ENCODE results near the gene SFXN5.

SFXN5 gene

DNA sequence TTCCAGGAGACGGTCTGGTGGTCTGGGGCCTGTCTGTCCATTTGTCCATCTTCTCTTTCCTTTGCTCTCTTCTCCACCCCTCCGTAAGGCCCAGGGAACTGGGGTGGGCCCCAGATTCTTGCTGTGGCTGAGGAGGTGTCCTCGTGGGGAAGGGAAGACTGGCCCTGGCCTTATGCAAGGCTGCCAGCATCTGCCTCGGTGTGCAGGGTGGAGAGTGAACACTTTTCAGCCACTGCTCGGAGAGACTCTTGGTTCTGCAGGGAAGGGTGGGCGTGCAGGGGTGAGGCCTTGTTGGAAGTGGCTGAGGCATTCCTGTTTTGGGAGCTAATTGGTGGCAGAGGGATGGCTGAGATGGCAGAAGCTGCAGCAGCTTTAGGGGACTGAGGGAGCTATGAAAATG is 131.2 kb downstream of the SFXN5 start:
- TF ChIP-seq, protein P1, sequence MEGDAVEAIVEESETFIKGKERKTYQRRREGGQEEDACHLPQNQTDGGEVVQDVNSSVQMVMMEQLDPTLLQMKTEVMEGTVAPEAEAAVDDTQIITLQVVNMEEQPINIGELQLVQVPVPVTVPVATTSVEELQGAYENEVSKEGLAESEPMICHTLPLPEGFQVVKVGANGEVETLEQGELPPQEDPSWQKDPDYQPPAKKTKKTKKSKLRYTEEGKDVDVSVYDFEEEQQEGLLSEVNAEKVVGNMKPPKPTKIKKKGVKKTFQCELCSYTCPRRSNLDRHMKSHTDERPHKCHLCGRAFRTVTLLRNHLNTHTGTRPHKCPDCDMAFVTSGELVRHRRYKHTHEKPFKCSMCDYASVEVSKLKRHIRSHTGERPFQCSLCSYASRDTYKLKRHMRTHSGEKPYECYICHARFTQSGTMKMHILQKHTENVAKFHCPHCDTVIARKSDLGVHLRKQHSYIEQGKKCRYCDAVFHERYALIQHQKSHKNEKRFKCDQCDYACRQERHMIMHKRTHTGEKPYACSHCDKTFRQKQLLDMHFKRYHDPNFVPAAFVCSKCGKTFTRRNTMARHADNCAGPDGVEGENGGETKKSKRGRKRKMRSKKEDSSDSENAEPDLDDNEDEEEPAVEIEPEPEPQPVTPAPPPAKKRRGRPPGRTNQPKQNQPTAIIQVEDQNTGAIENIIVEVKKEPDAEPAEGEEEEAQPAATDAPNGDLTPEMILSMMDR (IDR thresholded peaks at IDR 0.05; ENCODE audit: extremely low read depth, missing control alignments): no peak
- no peak for DNase-seq (ENCODE audit: low spot score)

DNA sequence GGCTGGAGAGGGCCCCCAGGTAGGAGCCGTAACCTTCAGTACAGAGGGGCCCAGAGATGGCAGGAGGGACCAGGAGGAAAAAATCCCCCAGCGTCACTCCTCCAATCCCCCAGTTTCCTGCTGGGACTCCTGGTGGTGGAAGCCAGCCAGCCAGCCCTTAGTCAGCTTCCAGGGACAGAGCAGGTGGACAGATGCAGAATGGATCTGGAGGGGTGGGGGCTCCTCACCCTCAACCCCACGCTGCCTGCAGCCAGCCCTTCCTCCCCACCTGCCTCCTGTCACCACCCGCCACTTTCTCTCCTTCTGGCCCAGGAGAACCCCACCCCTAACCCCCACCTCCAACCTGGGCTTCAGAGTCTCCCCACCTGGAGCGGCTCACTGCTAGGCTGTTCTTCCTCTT is 133.1 kb downstream of the SFXN5 start:
- TF ChIP-seq, protein P1 (IDR thresholded peaks at IDR 0.05; ENCODE audit: extremely low read depth, missing control alignments): no peak
- no peak for DNase-seq (ENCODE audit: low spot score)

DNA sequence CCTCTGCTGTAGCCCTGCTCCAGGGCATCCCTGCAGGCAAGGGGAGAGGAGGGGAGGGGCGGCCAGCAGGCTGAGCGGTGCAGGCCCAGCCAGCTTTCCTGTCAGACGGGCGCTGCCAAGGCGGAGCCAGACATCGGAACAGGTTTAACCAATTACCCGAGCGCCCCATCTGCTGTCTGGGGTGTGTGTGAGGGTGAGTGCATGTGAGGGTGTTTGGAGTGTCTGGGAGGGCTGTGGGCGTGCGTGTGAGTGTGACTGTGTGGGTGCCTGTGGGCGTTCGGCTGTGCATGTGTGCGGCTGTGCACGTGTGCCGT is 134.2 kb downstream of the SFXN5 start:
- no peak for DNase-seq (ENCODE audit: low spot score)
- TF ChIP-seq, protein P1 (IDR thresholded peaks at IDR 0.05; ENCODE audit: extremely low read depth, missing control alignments): no peak

DNA sequence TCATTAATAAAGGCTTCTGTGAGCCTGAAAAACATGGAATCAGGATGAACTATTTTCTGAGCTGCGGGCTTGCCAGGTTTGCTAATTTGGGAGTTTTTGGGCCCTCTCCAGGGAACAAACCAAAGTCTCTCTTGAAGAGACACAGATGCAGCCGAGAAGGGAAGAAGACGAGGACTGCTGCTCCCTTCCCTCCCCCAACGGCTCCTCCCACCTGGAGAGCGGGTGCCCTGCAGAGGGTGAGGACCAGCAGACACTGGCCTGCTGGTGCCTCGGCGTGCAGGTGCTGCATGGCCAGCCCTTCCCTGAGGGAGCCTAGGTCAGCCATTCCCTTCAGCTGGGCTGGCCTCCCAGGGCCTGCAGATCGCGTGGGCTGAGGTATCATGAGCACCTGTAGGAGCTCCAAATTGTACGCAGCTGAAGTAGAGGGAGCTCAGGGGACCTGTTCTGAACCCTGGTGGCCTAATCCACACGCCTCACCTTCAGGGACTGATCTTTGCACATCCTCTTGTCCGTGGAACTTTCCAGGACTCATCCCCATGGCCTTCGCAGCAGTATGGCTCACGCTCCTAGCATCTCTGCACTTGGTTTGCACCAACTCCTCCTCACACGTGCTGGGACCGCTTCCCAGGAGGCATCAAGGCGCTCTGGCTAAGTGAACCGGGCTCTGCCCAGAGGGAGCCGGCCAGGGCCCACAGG is 134.7 kb downstream of the SFXN5 start:
- TF ChIP-seq, protein P1 (IDR thresholded peaks at IDR 0.05; ENCODE audit: extremely low read depth, missing control alignments): no peak
- no peak for DNase-seq (ENCODE audit: low spot score)

DNA sequence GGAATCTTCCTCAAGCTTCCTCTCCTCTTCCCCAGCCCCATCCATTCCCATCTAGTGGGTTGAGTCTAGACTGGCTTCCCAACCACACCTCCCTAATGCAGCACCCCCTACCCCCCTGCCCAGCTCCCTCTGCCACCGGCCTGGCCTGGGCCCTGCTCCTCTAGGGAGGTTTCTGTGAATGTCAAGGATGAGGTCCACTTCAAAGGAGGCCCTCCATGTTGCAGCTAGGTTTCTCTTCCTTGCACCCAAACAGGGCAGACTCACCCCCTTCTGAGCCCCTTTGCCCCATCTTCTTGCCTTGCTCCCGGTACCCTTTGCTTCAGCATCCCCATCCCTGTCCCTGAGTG is 135.9 kb downstream of the SFXN5 start:
- DNase-seq (ENCODE audit: low spot score): no peak
- TF ChIP-seq, protein P1 (IDR thresholded peaks at IDR 0.05; ENCODE audit: extremely low read depth, missing control alignments): no peak

DNA sequence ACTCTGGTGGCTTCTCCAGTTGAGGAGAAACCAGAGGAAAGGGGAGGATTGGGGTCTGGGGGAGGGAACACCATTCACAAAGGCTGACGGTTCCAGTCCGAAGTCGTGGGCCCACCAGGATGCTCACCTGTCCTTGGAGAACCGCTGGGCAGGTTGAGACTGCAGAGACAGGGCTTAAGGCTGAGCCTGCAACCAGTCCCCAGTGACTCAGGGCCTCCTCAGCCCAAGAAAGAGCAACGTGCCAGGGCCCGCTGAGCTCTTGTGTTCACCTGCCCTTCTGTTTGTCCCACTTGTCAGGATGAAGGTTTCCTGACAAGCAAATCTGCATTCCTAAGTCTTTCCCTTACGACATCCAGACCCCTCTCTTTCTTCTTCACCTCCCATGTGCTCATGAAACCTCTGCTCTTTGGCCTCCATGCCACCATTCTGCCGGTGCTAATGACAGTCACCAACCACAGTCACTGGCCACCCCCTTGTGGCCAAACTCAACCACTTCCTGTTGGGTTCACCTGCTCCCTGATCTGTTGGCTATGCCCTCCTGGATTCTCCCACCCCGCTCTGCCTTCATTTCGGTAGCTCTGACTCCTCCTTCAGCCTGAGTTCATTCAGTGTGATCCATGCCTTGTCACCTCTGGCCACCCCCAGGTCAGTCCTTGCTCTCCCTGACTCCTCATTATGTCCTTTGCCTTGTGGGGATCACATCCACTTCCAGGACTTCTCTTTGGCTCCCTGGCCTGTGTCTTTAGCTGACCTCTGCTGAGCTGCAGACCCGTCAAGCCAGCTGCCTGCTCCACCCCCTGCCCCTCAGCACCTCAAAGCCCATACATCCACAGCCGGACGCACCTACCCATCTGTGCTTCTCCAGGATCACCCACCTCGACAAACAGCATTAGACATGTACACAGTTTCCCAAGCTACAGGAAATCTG is 136.6 kb downstream of the SFXN5 start:
- DNase-seq (ENCODE audit: low spot score): peak; percentile 61
- TF ChIP-seq, protein P1 (IDR thresholded peaks at IDR 0.05; ENCODE audit: extremely low read depth, missing control alignments): peak; percentile 20

DNA sequence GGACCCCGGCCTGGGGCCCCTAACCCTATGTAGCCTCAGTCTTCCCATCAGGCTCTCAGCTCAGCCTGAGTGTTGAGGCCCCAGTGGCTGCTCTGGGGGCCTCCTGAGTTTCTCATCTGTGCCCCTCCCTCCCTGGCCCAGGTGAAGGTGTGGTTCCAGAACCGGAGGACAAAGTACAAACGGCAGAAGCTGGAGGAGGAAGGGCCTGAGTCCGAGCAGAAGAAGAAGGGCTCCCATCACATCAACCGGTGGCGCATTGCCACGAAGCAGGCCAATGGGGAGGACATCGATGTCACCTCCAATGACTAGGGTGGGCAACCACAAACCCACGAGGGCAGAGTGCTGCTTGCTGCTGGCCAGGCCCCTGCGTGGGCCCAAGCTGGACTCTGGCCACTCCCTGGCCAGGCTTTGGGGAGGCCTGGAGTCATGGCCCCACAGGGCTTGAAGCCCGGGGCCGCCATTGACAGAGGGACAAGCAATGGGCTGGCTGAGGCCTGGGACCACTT is 137.8 kb downstream of the SFXN5 start:
- no peak for DNase-seq (ENCODE audit: low spot score)
- TF ChIP-seq, protein P1 (IDR thresholded peaks at IDR 0.05; ENCODE audit: extremely low read depth, missing control alignments): no peak

Measured in GM20000 (cell line).